Activated T-cell treated with anti-CD3 and anti-CD28 coated beads, Interleukin-2, amount 50 U/mL, for 72 hours (primary cell): Measurements from ENCODE around the gene HRG. TPM values are rescaled to one million over a fixed set of nuclear protein-coding genes. Genes with fewer than 3 reads are reported as not detected.
"Not testable (repeated sequence)": the region's sequence is repeated elsewhere in the genome, so short reads cannot be mapped to it uniquely, and the experiment has no call there.

Experiments
- ATAC-seq, 2 donors: fragments of 150-1000 bp; cut with Tn5 transposase; replicated peaks in 1 of 2; 2 replicates each; pipeline ENCODE4 v1.10.0; 2021; ENCODE audit warnings: moderate library complexity in 2 of 2, mild to moderate bottlenecking in 1 of 2
- DNase-seq, 2 donors: peaks; one replicate each; pipeline ENCODE4 v3.0.0; 2021 to 2022; ENCODE audit warnings: mixed read lengths in 1 of 2
- H3K27ac Mint-ChIP-seq: one replicate; pipeline ENCODE4 v1.8.0; 2022; ENCODE audit warnings: mild to moderate bottlenecking, moderate library complexity, mixed read lengths
- H3K27me3 Mint-ChIP-seq: one replicate; pipeline ENCODE4 v1.8.0; 2022; ENCODE audit warnings: low read depth, mixed read lengths
- H3K36me3 Mint-ChIP-seq, 2 donors: one replicate each; pipeline ENCODE4 v1.8.0; 2022; ENCODE audit warnings: mixed read lengths in 2 of 2, mild to moderate bottlenecking in 1 of 2; ENCODE audit not compliant: insufficient read depth in 2 of 2
- H3K4me1 Mint-ChIP-seq: one replicate; pipeline ENCODE4 v1.8.0; 2022; ENCODE audit warnings: low read depth, mixed read lengths
- H3K4me3 Mint-ChIP-seq, 2 donors: one replicate each; pipeline ENCODE4 v1.8.0; 2022; ENCODE audit warnings: mild to moderate bottlenecking in 2 of 2, mixed read lengths in 2 of 2, moderate library complexity in 2 of 2
- H3K9me3 Mint-ChIP-seq, 2 donors: one replicate each; pipeline ENCODE4 v1.8.0; 2022; ENCODE audit warnings: mixed read lengths in 2 of 2
- total RNA-seq, 2 donors: library from RNA; stranded (reverse); gene quantifications; one replicate each; pipeline ENCODE4 v1.2.3, GENCODE V29; 2022

Gene HRG
- total RNA-seq, 2 donors from 2014 or later, result not detected

DNA sequence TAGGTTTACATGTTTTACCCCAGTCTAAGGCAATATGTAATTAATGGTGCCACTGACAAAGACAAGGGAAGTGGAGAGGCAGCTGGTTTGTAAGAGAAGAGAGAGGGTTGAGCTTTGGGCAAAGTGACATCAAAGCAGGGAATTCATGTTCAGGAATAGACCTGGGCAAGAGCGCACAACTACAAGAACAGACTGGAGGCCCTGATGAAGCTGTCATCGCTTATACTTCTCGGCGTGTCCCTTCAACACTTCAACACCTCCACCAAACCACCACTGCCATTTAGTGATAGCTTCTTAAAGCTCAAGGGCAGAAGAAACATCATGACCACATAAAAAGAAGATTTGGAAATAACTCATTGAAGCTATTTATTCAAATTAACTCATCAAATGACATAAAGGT is 31.7 kb downstream of the HRG start:
- no peak overlapping the region for H3K4me3 Mint-ChIP-seq
- ATAC-seq (no peak), DNase-seq (no peak)
- no peaks in the 10 kb centered on the region for H3K36me3 Mint-ChIP-seq
- peaks cover 6% of the 10 kb centered on the region for H3K27me3 Mint-ChIP-seq
- no peaks in the 10 kb centered on the region for H3K4me1 Mint-ChIP-seq
- H3K27ac Mint-ChIP-seq, result no peak overlapping the region
- H3K9me3 Mint-ChIP-seq, result no peaks in the 10 kb centered on the region

DNA sequence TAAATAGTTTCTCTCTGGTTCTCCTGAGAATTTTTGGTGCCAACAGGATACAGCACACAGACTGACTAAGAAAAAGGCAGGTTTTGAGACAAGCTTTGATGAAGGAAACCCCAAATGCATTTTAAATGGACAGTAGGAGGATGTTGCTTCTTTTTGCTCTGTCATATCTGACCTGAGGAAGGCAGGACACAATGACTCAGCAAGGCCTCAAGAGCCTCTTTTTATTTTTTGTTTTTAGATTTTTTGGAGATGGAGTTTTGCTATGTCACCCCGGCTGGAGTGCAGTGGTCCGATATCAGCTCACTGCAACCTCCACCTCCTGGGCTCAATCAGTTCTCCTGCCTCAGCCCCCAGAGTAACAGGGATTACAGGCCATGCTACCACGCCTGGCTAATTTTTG is 34.5 kb downstream of the HRG start:
- no peak overlapping the region for H3K4me3 Mint-ChIP-seq
- no peak overlapping the region for H3K27ac Mint-ChIP-seq
- DNase-seq (no peak), ATAC-seq (peak in 1 of 2 donors; percentile 82)
- peaks cover 30% of the 10 kb centered on the region for H3K27me3 Mint-ChIP-seq
- no peaks in the 10 kb centered on the region for H3K4me1 Mint-ChIP-seq
- no peaks in the 10 kb centered on the region for H3K36me3 Mint-ChIP-seq
- no peaks in the 10 kb centered on the region for H3K9me3 Mint-ChIP-seq

DNA sequence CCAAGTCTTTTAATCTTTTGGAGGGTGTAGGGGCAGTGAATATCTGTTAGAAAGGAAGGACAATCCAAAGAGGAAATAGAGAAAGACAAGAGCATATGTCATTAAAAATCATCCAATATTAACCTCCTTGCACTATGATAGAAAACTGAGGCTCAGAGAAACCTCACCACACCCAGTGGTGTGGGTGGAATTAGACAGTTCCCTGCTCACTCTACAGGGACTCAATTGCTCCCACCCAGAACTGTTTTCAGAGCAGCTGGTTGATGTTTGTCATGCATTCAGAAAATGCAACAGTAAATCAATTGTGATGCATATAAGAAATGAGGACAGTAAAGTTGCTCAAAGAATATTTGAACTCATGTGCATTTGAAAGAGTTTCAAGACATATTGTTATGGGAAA is 36.6 kb downstream of the HRG start:
- H3K4me3 Mint-ChIP-seq, result not testable (repeated sequence)
- H3K27me3 Mint-ChIP-seq, result peaks cover 48% of the 10 kb centered on the region

DNA sequence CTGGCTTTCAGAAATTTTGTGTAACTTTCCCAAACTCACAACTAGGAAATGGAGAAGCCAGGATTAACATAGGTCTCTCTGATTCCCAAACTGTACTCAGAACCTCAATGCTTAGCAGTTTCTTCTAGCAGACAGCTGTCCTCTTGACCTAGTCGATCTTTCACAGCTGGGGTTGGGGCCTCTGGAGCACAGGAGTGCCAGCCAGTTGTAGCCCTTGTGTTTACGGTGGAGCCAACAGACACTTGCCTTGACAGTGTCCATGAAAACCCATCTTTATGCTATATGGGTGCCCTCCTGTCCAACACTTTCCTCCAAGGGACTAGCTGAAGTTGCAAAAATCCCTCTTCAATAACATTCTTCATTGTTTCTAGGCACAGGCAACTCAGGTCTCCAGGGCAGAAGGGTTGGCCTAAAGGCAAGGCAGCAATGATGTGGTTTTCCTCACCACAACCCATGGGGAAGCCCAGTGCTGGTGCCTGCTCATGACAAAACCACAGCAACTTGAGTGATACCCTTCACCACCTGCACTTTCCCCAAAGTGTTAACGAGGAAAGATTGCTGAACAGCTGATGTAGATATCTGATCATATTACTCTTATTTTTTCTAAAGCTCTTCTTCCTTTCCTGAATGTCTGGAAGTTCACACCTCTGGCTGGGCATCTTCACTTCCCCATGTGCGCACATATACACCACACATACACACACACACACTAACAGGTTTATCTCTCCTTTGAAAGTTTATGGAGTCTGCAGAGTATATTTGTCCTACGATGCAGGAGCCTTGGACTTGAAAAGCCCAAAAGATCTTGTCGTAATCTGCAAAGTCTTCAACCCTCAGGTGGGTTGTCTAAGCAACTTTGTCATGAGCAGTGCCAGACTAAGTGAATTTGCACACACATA is 40.3 kb downstream of the HRG start:
- Mint-ChIP-seq H3K36me3 (no peaks in the 10 kb centered on the region), H3K27ac (no peak overlapping the region), H3K4me1 (peaks cover 11% of the 10 kb centered on the region), H3K27me3 (peaks cover 68% of the 10 kb centered on the region), H3K9me3 (no peaks in the 10 kb centered on the region), H3K4me3 (no peak overlapping the region)
- peak; percentile 74 to 82 for DNase-seq
- ATAC-seq, result peak; percentile 100

More for the DNA sequence above, 36.6 kb downstream of the HRG start:
- not testable (repeated sequence) for DNase-seq, H3K27ac Mint-ChIP-seq, ATAC-seq, H3K36me3 Mint-ChIP-seq, H3K9me3 Mint-ChIP-seq
- H3K4me1 Mint-ChIP-seq, result peaks cover 11% of the 10 kb centered on the region

DNA sequence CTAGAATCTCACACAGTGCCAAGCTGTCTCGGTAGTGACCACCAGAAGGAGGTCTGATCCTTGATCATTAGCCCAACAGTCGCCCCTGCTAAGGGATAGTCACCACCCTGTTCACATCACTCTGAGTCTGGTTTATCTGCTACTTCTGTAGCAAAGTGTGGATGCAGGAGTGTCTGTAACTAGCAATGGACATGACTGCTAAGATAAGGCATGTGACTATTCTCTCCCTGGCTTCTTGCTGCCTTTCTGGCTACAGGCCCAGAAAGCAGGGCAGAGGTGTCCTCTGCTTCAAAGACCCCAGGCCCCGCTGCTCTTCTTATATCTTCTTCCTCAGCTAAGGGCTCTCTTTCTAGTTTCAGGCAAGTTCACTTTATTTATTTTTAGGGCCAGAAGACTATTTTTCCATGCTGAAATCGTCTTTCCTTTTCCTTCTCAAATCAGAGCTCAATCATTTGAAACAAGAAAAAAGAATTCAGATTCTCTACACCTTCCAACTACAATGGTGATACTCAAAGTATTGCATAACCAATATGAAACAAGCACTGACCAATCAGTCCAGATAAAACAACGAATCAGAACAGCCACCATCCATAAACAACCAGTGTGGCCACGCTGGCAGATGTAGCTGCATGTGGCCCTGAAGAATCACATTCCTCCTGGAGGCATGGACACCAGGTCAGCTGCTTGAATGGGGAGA is 43.3 kb downstream of the HRG start:
- Mint-ChIP-seq H3K4me3 (no peak overlapping the region), H3K27ac (no peak overlapping the region), H3K27me3 (peaks cover 58% of the 10 kb centered on the region), H3K4me1 (peaks cover 11% of the 10 kb centered on the region), H3K36me3 (no peaks in the 10 kb centered on the region), H3K9me3 (no peaks in the 10 kb centered on the region)
- ATAC-seq (no peak), DNase-seq (no peak)

DNA sequence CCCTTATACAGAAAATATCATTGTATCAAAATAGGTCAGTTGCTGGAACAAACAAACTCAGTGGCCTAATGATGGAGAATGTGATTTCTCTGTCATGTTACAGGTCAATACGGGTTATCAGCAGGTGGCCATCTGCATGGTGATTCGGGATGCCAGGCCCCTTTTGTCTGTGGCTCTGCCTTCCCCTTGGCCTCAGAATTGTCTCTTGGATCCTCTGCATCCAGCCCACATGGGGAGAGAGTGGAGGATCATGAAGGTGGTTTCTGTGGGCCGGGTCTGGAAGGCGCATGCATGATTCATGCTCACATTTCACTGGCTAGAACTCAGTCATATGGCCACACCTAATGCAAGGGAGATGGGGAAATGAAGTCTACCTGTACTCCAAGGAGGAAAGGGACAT is 44.9 kb downstream of the HRG start:
- not testable (repeated sequence) for H3K36me3 Mint-ChIP-seq, H3K27ac Mint-ChIP-seq, H3K9me3 Mint-ChIP-seq, H3K4me3 Mint-ChIP-seq, DNase-seq, ATAC-seq
- H3K27me3 Mint-ChIP-seq, result peaks cover 43% of the 10 kb centered on the region
- peaks cover 11% of the 10 kb centered on the region for H3K4me1 Mint-ChIP-seq

DNA sequence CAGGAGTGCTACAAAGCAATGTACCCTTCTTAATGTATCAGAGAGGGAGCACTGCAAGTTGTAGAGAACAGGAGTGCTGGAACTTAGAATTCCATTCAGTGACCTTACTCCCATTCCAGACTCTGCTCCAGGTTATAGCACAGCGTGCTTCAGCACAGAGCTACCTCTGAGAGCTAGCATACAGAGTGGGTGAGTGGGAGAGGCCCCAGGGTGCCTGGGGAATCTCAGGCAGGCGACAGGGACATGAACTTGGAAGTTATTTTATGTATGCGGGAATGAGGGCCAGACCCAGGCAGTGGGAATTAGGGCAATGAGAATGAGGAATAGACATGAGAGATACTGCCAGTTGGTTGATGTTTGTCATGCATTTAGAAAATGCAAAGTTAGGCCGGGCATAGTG is 47.7 kb downstream of the HRG start:
- no peak for DNase-seq
- no peaks in the 10 kb centered on the region for H3K36me3 Mint-ChIP-seq
- H3K27me3 Mint-ChIP-seq, result peaks cover 19% of the 10 kb centered on the region
- no peak for ATAC-seq
- no peak overlapping the region for H3K4me3 Mint-ChIP-seq
- no peak overlapping the region for H3K27ac Mint-ChIP-seq
- H3K4me1 Mint-ChIP-seq, result no peaks in the 10 kb centered on the region
- no peaks in the 10 kb centered on the region for H3K9me3 Mint-ChIP-seq

DNA sequence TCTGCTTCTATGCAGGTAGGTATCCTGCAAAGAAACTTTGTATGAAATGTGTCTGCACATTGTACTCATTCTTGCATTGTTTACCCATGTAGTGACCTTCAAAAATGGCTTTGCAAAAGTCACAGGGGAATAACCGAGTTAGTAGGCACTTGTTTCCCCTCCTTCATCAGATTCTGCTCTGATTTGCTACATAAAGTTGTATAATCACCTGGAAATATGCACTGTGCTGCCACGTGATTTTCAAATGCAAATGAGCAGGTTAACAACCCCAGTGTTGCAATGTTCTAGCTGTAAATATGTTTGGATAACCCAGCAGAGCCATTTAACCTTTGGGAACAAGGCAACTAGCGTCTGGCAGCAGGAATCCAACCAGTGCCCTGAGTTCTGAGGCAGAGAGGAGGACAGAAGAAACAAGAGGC is 51.2 kb downstream of the HRG start, which contains the start of gene KNG1:
Gene KNG1 (plus strand): TSS at position 321 of the 419 bp plus-strand sequence. CDS start 184 bp downstream, outside the sequence.
- Mint-ChIP-seq H3K9me3 (no peaks in the 10 kb centered on the region), H3K36me3 (no peaks in the 10 kb centered on the region), H3K27ac (no peak within 1 kb of the TSS), H3K4me1 (no peaks in the 10 kb centered on the region), H3K27me3 (peaks cover 9% of the 10 kb centered on the region), H3K4me3 (no peak within 1 kb of the TSS)
- DNase-seq (no peak), ATAC-seq (no peak)

DNA sequence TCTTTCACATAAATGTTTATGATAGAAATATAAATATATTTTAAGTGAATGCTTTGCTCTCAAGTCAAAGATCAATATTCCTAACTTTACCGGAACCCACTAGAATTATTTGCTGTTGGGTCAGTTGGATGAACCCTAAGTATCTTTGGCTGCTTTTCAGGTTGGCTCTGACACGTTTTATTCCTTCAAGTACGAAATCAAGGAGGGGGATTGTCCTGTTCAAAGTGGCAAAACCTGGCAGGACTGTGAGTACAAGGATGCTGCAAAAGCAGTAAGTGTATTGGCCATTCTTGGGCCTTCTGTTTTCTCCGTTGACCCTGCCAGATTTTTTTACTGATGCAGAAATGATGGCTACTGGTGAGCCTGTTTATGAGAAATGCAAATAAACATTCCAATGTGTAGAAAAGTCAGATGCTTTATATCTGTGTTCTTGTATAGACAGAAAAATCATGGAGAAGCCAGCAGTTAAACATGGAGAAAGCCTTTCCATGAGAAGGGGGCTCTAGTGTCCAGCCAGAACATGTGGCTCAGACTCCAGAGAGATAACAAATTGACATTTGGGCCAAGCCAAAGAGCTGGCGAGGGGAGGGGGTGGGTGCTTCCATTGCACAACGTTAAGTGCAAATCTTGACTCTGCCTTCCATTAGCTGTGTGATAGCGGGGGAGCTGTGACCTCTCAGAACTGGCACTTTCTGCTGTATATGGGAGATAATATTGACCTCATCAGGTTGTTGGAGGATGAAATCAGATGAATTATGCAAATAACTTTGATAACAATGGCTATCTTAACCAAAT is 54.3 kb downstream of the HRG start:
- H3K4me3 Mint-ChIP-seq, result no peak overlapping the region
- H3K4me1 Mint-ChIP-seq, result no peaks in the 10 kb centered on the region
- ATAC-seq, result no peak
- no peaks in the 10 kb centered on the region for H3K9me3 Mint-ChIP-seq
- H3K27ac Mint-ChIP-seq, result no peak overlapping the region
- no peaks in the 10 kb centered on the region for H3K27me3 Mint-ChIP-seq
- DNase-seq, result no peak
- H3K36me3 Mint-ChIP-seq, result no peaks in the 10 kb centered on the region

DNA sequence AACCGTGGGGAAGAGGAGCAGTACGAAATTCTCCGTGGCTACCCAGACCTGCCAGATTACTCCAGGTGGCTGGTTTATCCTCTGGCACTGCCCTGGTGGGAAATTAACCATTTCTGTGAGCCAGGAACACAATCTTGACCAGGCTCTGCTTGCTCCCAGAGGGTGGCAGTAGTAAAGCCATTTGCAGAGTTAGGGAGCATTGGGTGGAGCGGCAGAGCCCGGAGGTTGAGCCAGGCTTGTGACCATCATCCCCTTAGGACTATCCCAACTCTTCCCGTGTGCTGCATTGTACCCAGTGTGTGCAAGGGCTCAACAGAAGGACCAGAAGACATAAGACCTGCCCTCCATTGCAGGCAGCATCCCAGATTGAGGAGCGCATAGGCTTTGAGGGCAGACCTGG is 56.6 kb downstream of the HRG start:
- Mint-ChIP-seq H3K27ac (no peak overlapping the region), H3K4me3 (no peak overlapping the region), H3K4me1 (no peaks in the 10 kb centered on the region), H3K27me3 (no peaks in the 10 kb centered on the region), H3K9me3 (no peaks in the 10 kb centered on the region), H3K36me3 (no peaks in the 10 kb centered on the region)
- DNase-seq (no peak), ATAC-seq (no peak)

DNA sequence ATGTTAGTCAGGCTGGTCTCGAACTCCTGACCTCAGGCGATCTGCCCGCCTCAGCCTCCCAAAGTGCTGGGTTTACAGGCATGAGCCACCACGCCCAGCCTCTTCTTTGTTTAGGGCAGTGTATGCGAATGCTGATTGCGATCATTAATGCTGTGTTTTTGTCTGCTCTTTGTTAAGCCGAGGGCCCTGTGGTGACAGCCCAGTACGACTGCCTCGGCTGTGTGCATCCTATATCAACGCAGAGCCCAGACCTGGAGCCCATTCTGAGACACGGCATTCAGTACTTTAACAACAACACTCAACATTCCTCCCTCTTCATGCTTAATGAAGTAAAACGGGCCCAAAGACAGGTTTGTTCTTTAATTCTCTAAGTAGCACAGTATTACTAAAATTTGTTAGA is 59.1 kb downstream of the HRG start:
- no peaks in the 10 kb centered on the region for H3K27me3 Mint-ChIP-seq
- H3K36me3 Mint-ChIP-seq, result no peaks in the 10 kb centered on the region
- no peak overlapping the region for H3K4me3 Mint-ChIP-seq
- H3K4me1 Mint-ChIP-seq, result no peaks in the 10 kb centered on the region
- no peaks in the 10 kb centered on the region for H3K9me3 Mint-ChIP-seq
- ATAC-seq (no peak), DNase-seq (no peak)
- H3K27ac Mint-ChIP-seq, result no peak overlapping the region
